ENCODE data around the gene DBNDD1. TPM values are rescaled to one million over a fixed set of nuclear protein-coding genes. Genes with fewer than 3 reads are reported as not detected.
A peak's percentile ranks its signal among the peaks of the same experiment; 100 is the strongest.
"Not testable (repeated sequence)": the region's sequence is repeated elsewhere in the genome, so short reads cannot be mapped to it uniquely, and the experiment has no call there.

The DBNDD1 gene
- total and polyA plus RNA-seq, 2 donors (not counting 1 experiment from before 2014, with no cell fraction given), result 3.1 to 72.1 TPM

DNA sequence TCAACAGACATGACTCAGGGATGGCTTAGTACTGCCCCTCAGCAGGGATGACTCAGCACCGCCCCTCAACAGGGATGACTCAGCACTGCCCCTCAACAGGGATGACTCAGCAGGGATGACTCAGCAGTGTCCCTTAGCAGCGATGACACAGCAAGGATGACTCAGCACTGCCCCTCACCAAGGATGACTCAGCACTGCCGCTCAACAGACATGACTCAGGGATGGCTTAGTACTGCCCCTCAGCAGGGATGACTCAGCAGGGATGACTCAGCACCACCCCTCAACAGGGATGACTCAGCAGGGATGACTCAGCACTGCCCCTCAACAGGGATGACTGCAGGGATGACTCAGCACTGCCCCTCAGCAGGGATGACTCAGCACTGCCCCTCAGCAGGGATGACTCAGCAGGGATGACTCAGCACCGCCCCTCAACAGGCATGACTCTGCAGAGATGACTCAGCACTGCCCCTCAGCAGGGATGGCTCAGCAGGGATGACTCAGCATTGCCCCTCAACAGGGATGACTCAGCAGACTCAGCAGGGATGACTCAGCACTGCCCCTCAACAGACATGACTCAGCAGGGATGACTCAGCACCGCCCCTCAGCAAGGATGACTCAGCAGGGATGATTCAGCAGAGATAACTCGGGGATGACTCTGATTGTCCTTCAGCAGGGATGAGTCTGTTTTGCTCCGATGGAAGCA lies 23.6 kb downstream of the DBNDD1 start:
- H3K4me3 Mint-ChIP-seq; ATAC-seq (ENCODE audit: low read depth); H3K4me2 ChIP-seq (replicated peaks; ENCODE audit: low read depth, low read length, poor library complexity, severe bottlenecking); H3K79me2 ChIP-seq (ENCODE audit: control insufficient read depth, insufficient read depth, low read length); H3K27me3 Mint-ChIP-seq; H2AFZ ChIP-seq (ENCODE audit: insufficient read depth, low read depth, low read length, poor library complexity, severe bottlenecking); POLR2A ChIA-PET; H3K27ac ChIP-seq (ENCODE audit: low read length in 2 of 2); intact Hi-C loops (cut with micrococcal nuclease); H3K9me3 Mint-ChIP-seq (ENCODE audit: insufficient read depth); H3K4me3 ChIP-seq (ENCODE audit: control extremely low read depth in 1 of 5, extremely low read depth in 1 of 5, insufficient read depth in 1 of 5, low read depth in 2 of 5, low read length in 4 of 5); H3K4me1 Mint-ChIP-seq; H3K9ac ChIP-seq (ENCODE audit: low read length); CTCF ChIA-PET; H3K27me3 ChIP-seq (replicated peaks in 1 of 4; ENCODE audit: control extremely low read depth in 1 of 4, control insufficient read depth in 3 of 4, insufficient read depth in 4 of 4, low read length in 3 of 4); H3K4me1 ChIP-seq (ENCODE audit: control insufficient read depth in 2 of 2, insufficient read depth in 2 of 2, low read length in 2 of 2): not testable (repeated sequence)
- Histone ChIP-seq H3K36me3 (replicated peaks in 1 of 2; ENCODE audit: control extremely low read depth in 1 of 2, control insufficient read depth in 1 of 2, extremely low read depth in 1 of 2, insufficient read depth in 2 of 2, low read length in 1 of 2) (peaks cover 0 to 69% of the 10 kb centered on the region in 2 experiments), H4K20me1 (ENCODE audit: control insufficient read depth, insufficient read depth, low read length, poor library complexity, severe bottlenecking) (peaks cover 35% of the 10 kb centered on the region), H3K9me3 (ENCODE audit: control extremely low read depth in 1 of 3, control insufficient read depth in 2 of 3, insufficient read depth in 1 of 3, low read length in 2 of 3) (peaks cover 0 to 15% (median 0%) of the 10 kb centered on the region in 3 donors)
- DNase-seq, result peak; percentile 48
- peak overlapping the region; percentile 71 for H3K27ac Mint-ChIP-seq
- 87% methylated on average over 7 of the region's 7 CpGs for WGBS (ENCODE audit: insufficient coverage)

DNA sequence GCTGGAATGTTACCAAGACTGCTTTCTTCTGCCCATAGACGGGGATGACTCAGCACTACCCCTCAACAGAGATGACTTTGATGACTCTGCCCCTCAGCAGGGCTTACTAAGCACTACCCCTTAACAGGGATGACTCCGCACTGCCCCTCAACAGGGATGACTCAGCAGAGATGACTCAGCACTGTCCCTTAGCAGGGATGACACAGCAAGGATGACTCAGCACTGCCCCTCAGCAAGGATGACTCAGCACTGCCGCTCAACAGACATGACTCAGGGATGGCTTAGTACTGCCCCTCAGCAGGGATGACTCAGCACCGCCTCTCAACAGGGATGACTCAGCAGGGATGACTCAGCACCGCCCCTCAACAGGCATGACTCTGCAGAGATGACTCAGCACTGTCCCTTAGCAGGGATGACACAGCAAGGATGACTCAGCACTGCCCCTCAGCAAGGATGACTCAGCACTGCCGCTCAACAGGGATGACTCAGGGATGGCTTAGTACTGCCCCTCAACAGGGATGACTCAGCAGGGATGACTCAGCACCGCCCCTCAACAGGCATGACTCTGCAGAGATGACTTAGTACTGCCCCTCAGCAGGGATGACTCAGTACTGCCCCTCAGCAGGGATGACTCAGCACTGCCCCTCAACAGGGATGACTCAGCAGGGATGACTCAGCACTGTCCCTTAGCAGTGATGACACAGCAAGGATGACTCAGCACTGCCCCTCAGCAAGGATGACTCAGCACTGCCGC lies 24.4 kb downstream of the DBNDD1 start:
- POLR2A ChIA-PET; H3K4me3 ChIP-seq (ENCODE audit: control extremely low read depth in 1 of 5, extremely low read depth in 1 of 5, insufficient read depth in 1 of 5, low read depth in 2 of 5, low read length in 4 of 5); CTCF ChIA-PET; H3K4me3 Mint-ChIP-seq; H3K4me2 ChIP-seq (replicated peaks; ENCODE audit: low read depth, low read length, poor library complexity, severe bottlenecking); H2AFZ ChIP-seq (ENCODE audit: insufficient read depth, low read depth, low read length, poor library complexity, severe bottlenecking); H3K9ac ChIP-seq (ENCODE audit: low read length); ATAC-seq (ENCODE audit: low read depth); H3K79me2 ChIP-seq (ENCODE audit: control insufficient read depth, insufficient read depth, low read length); H3K27me3 Mint-ChIP-seq; H3K27ac ChIP-seq (ENCODE audit: low read length in 2 of 2); intact Hi-C loops (cut with micrococcal nuclease); H3K4me1 Mint-ChIP-seq; H3K9me3 Mint-ChIP-seq (ENCODE audit: insufficient read depth); H3K27me3 ChIP-seq (replicated peaks in 1 of 4; ENCODE audit: control extremely low read depth in 1 of 4, control insufficient read depth in 3 of 4, insufficient read depth in 4 of 4, low read length in 3 of 4); H3K4me1 ChIP-seq (ENCODE audit: control insufficient read depth in 2 of 2, insufficient read depth in 2 of 2, low read length in 2 of 2): not testable (repeated sequence)
- H3K27ac Mint-ChIP-seq, result peak overlapping the region; percentile 71
- Histone ChIP-seq H3K9me3 (ENCODE audit: control extremely low read depth in 1 of 3, control insufficient read depth in 2 of 3, insufficient read depth in 1 of 3, low read length in 2 of 3) (peaks cover 0 to 15% (median 0%) of the 10 kb centered on the region in 3 donors), H4K20me1 (ENCODE audit: control insufficient read depth, insufficient read depth, low read length, poor library complexity, severe bottlenecking) (peaks cover 39% of the 10 kb centered on the region), H3K36me3 (replicated peaks in 1 of 2; ENCODE audit: control extremely low read depth in 1 of 2, control insufficient read depth in 1 of 2, extremely low read depth in 1 of 2, insufficient read depth in 2 of 2, low read length in 1 of 2) (peaks cover 0 to 67% of the 10 kb centered on the region in 2 experiments)
- WGBS (ENCODE audit: insufficient coverage), result 73% methylated on average over 7 of the region's 8 CpGs
- DNase-seq, result peak; percentile 49
